ENCODE data around the gene KLHL29.

KLHL29 gene

GRCh38 chr2:23703037-23703582, 318.1 kb downstream of the KLHL29 start:
- no peak for TF ChIP-seq CTCF (IDR thresholded peaks at IDR 0.05)

GRCh38 chr2:23703583-23704385, 318.8 kb downstream of the KLHL29 start:
- TF ChIP-seq CTCF (IDR thresholded peaks at IDR 0.05), result no peak

GRCh38 chr2:23705771-23706612, 321.0 kb downstream of the KLHL29 start:
- TF ChIP-seq CTCF (IDR thresholded peaks at IDR 0.05), result no peak

GRCh38 chr2:23706613-23707078, 321.7 kb downstream of the KLHL29 start:
- TF ChIP-seq CTCF (IDR thresholded peaks at IDR 0.05), result no peak

- no peak for TF ChIP-seq CTCF (IDR thresholded peaks at IDR 0.05)
These were observed 322.1 kb downstream of the KLHL29 start for GRCh38 chr2:23707096-23707495.

GRCh38 chr2:23708771-23709170, 323.8 kb downstream of the KLHL29 start:
- TF ChIP-seq CTCF (IDR thresholded peaks at IDR 0.05), result no peak

GRCh38 chr2:23709311-23709710, 324.3 kb downstream of the KLHL29 start:
- TF ChIP-seq CTCF (IDR thresholded peaks at IDR 0.05), result no peak

Data from LNCAP (cell line).